Heart left ventricle (tissue), 16 donors: ENCODE data around the gene RIMOC1. TPM values are rescaled to one million over a fixed set of nuclear protein-coding genes. Genes with fewer than 3 reads are reported as not detected.
"Not testable (repeated sequence)": the region's sequence is repeated elsewhere in the genome, so short reads cannot be mapped to it uniquely, and the experiment has no call there.

Experiments
- ATAC-seq, 4 donors: fragments of 200-7000 bp; cut with Tn5 transposase; one replicate each; pipeline ENCODE4 v1.9.1; 2020 to 2022; ENCODE audit warnings: moderate library complexity in 4 of 4, mild to moderate bottlenecking in 3 of 4, moderate number of reproducible peaks in 1 of 4
- DNase-seq, 5 donors: peaks; one replicate each; pipeline ENCODE4 v3.0.0-alpha.2; 2020
- H3K27ac ChIP-seq, 12 donors: fragments of 200-600 bp; sonication (generic) in 4 of 12; one replicate each; pipeline versions ENCODE4 v1.5.0 to v1.8.0; 2016 to 2022; ENCODE audit warnings: mild to moderate bottlenecking in 2 of 12
- H3K27me3 ChIP-seq, 9 donors: fragments of 200-600 bp; sonication (generic) in 2 of 9; one replicate each; pipeline versions ENCODE4 v1.5.1 to v1.8.0; 2016 to 2022; ENCODE audit warnings: mild to moderate bottlenecking in 3 of 9
- H3K36me3 ChIP-seq, 9 donors: fragments of 200-600 bp; sonication (generic) in 2 of 9; one replicate each; pipeline versions ENCODE4 v1.5.0 to v1.8.0; 2018 to 2022; ENCODE audit warnings: mild to moderate bottlenecking in 2 of 9
- H3K4me1 ChIP-seq, 12 donors: fragments of 200-600 bp; sonication (generic) in 4 of 12; one replicate each; pipeline versions ENCODE4 v1.5.0 to v1.8.0; 2016 to 2022; ENCODE audit warnings: mild to moderate bottlenecking in 3 of 12
- H3K4me3 ChIP-seq, 12 donors: fragments of 200-600 bp; sonication (generic) in 4 of 12; one replicate each; pipeline versions ENCODE4 v1.5.0 to v1.8.0; 2017 to 2022; ENCODE audit warnings: mild to moderate bottlenecking in 9 of 12, moderate library complexity in 4 of 12
- H3K9me3 ChIP-seq, 12 donors: fragments of 200-600 bp; sonication (generic) in 4 of 12; one replicate each; pipeline versions ENCODE4 v1.5.0 to v1.8.0; 2016 to 2022; ENCODE audit warnings: mild to moderate bottlenecking in 1 of 12
- CTCF ChIP-seq, 12 donors: fragments of 200-600 bp; sonication (generic) in 4 of 12; IDR thresholded peaks; one replicate each; pipeline versions ENCODE4 v1.5.0 to v1.8.0; 2018 to 2022; ENCODE audit warnings: antibody characterized with exemption in 12 of 12, mild to moderate bottlenecking in 5 of 12
- POLR2A ChIP-seq, 2 donors: fragments of 450-650 bp; IDR thresholded peaks; one replicate each; pipeline ENCODE4 v1.6.1; 2017; ENCODE audit warnings: antibody characterized with exemption in 2 of 2, mild to moderate bottlenecking in 2 of 2, moderate library complexity in 2 of 2
- WGBS, 4 donors: extraction: QIAGEN DNeasy Blood & Tissue Kit in 2 of 4; methylation state at CpG; one replicate each; pipeline versions ENCODE4 v1.1.5 to v1.1.7; 2013 to 2018; 5-methylcytosine and 5-hydroxymethylcytosine counted together
- intact Hi-C, 10 donors: fragments of 100-400 bp; cut with DNase I; formaldehyde crosslinking; loops; one replicate each; pipeline versions ENCODE4 v1.11.1 to v1.14.2; 2022
- polyA plus RNA-seq, 2 donors: library from polyadenylated mRNA; stranded (reverse); fragments of 200-250 nt; gene quantifications; one replicate each; pipeline ENCODE4 v1.2.3, GENCODE V29; 2013
- total RNA-seq, 9 donors: library from RNA; depleted of rRNA in 2 of 9; stranded (reverse); fragments of >200 nt in 2 of 9; fragmentation: NEBNext Ultra II Directional in 3 of 9; extraction: Animal tissue kit (Norgen Biotek cat#: 25700) in 3 of 9; gene quantifications; one replicate each; pipeline versions ENCODE4 v1.1.0 to v1.2.4, GENCODE V29; 2016 to 2023
- donor health status: ischemic (EF 13 %, LVEDD 7.1; RV severe dilation, severe dysfunction).
- donor health status: healthy with polysubstance abuse.
- donor health status: DM: no; HTN: yes; CAD: no.
- donor health status: DM: no; HTN: no; CAD: no.
- donor health status: ischemic (EF 25% LVEDD 6.9; RV normal size, moderate dysfunction).
- donor health status: ischemic (EF 25% LVEDD 5.7; RV mildly dilated, moderate dysfunction).
- donor health status: healthy.
- donor health status: DM: yes; HTN: yes; CAD: no.
- donor health status: ischemic (EF 35%, LVEDD 5.7; RV mildly dilated, moderate dysfunction).
- donor health status: nonischemic (EF 11% LVEDD 7.7; RV severe dilation, severe dysfunction).
- donor health status: DM: yes; HTN: yes; CAD: no.
- donor health status: PGD.
- donor health status: ischemic (EF 29% LVEDD 5.4; RV normal size, mild dysfunction).
- donor health status: nonischemic (EF 23%, LVEDD 6.1; RV moderate dilation, normal function).

RIMOC1 gene
- total and polyA plus RNA-seq, 11 donors = 4.4 to 24.0 (median 15.6) TPM

DNA sequence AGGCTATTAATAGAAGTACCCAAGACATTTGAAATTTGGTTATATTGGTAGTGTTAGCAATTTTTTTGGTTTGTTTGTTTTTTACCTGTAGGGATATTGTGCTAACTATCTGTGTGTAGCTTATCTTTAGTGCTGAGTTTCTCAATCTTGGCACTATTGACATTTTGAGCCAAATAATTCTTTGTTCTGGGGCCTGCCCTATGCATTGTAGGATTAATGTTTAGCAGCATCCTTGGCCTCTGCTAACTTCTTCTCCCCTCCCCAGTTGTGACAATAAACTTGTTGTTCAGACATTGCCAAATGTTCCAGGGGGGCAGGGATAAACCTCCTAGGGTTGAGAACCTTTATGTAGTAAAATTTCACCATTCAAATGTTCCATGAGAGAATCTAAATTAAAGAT is 24.9 kb downstream of the RIMOC1 start:
- no peak for TF ChIP-seq POLR2A (IDR thresholded peaks at IDR 0.05)
- TF ChIP-seq CTCF (IDR thresholded peaks at IDR 0.05) = no peak
- Histone ChIP-seq H3K4me3 (no peak overlapping the region), H3K36me3 (peaks cover 0 to 38% (median 10%) of the 10 kb centered on the region in 9 donors), H3K27me3 (no peaks in the 10 kb centered on the region), H3K9me3 (no peaks in the 10 kb centered on the region), H3K27ac (no peak overlapping the region), H3K4me1 (peaks cover 0 to 19% (median 9%) of the 10 kb centered on the region in 12 donors)
- no peak for ATAC-seq
- DNase-seq = no peak
- intact Hi-C loops = loop anchor here in 5 of 10 donors (5.0 to 10.0 kb wide), 4 partner anchors 62 to 836 kb away; no protein-coding TSS in a partner anchor

- 92 to 96% (median 94%) methylated on average over 2 of the region's 2 CpGs for WGBS, 4 donors
- no peak overlapping the region for H3K27ac ChIP-seq
- H3K36me3 ChIP-seq = peaks cover 0 to 73% (median 36%) of the 10 kb centered on the region in 9 donors
- no peak for DNase-seq
- ATAC-seq = no peak
- intact Hi-C loops = no loop called here
- no peaks in the 10 kb centered on the region for H3K9me3 ChIP-seq
- H3K27me3 ChIP-seq = no peaks in the 10 kb centered on the region
- no peaks in the 10 kb centered on the region for H3K4me1 ChIP-seq
- no peak overlapping the region for H3K4me3 ChIP-seq
- TF ChIP-seq CTCF (IDR thresholded peaks at IDR 0.05) = no peak
- no peak for TF ChIP-seq POLR2A (IDR thresholded peaks at IDR 0.05)
Observed at GRCh38 chr5:41932770-41933169, 28.6 kb downstream of the RIMOC1 start.

- ATAC-seq (no peak), DNase-seq (no peak)
- intact Hi-C loops = no loop called here
- peaks cover 0 to 77% (median 28%) of the 10 kb centered on the region in 9 donors for H3K36me3 ChIP-seq
- no peak for TF ChIP-seq POLR2A (IDR thresholded peaks at IDR 0.05)
- no peak for TF ChIP-seq CTCF (IDR thresholded peaks at IDR 0.05)
- no peaks in the 10 kb centered on the region for H3K4me1 ChIP-seq
- no peaks in the 10 kb centered on the region for H3K9me3 ChIP-seq
- H3K4me3 ChIP-seq = no peak overlapping the region
- no peak overlapping the region for H3K27ac ChIP-seq
- H3K27me3 ChIP-seq = no peaks in the 10 kb centered on the region
Observed at GRCh38 chr5:41935544-41935943, 31.4 kb downstream of the RIMOC1 start.

DNA sequence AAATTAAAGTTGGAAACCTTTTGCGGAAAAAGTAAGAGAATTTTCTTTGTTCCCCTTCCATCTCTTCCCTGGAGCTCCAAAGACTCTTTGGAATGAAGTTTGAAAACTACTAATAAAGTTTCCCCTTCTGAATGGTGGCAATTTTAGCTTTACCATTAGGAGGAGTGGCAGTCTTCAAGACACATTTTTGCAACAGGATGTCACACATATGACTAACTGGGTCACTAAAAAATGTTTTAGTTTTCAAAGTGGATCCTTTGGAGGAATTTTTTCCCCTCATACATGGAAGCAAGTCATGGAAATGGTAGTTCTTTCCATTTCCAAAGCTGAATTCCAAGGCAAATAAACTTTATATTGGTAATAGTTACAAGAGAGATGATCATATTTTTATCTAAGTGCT is 36.5 kb downstream of the RIMOC1 start:
- intact Hi-C loops = no loop called here
- peaks cover 0 to 51% (median 22%) of the 10 kb centered on the region in 9 donors for H3K36me3 ChIP-seq
- 96 to 97% (median 97%) methylated on average over 1 of the region's 1 CpG for WGBS, 4 donors

GRCh38 chr5:41945332-41945955 is 41.3 kb downstream of the RIMOC1 start:
- H3K27ac ChIP-seq, H3K4me1 ChIP-seq, DNase-seq, ATAC-seq, H3K27me3 ChIP-seq, intact Hi-C loops, H3K4me3 ChIP-seq, H3K9me3 ChIP-seq: not testable (repeated sequence)
- peaks cover 0 to 18% (median 9%) of the 10 kb centered on the region in 9 donors for H3K36me3 ChIP-seq
- WGBS, 4 donors = 63 to 79% (median 67%) methylated on average over 7 of the region's 7 CpGs

More for the DNA sequence above, 36.5 kb downstream of the RIMOC1 start:
- Histone ChIP-seq H3K4me3 (no peak overlapping the region), H3K27me3 (no peaks in the 10 kb centered on the region), H3K4me1 (no peaks in the 10 kb centered on the region), H3K9me3 (no peaks in the 10 kb centered on the region), H3K27ac (no peak overlapping the region)
- ATAC-seq (no peak), DNase-seq (no peak)
- TF ChIP-seq CTCF (IDR thresholded peaks at IDR 0.05) (no peak), POLR2A (IDR thresholded peaks at IDR 0.05) (no peak)
